Left lung (tissue), 10 donors: ENCODE measurements around the gene TTC8. TPM values are rescaled to one million over a fixed set of nuclear protein-coding genes. Genes with fewer than 3 reads are reported as not detected.

Experiments used
- ATAC-seq: fragments of 200-7000 bp; cut with Tn5 transposase; one replicate; pipeline ENCODE4 v1.9.1; 2020; ENCODE audit warnings: moderate library complexity
- DNase-seq, 4 donors: peaks; one replicate each; pipeline ENCODE4 v3.0.0-alpha.2; 2013 to 2020
- H3K27ac ChIP-seq, 2 donors: fragments of 200-600 bp; sonication (generic) in 1 of 2; one replicate each; pipeline versions ENCODE4 v1.5.0 to v1.8.0; 2020 to 2021
- H3K27me3 ChIP-seq, 2 donors: fragments of 200-600 bp; sonication (generic) in 1 of 2; one replicate each; pipeline versions ENCODE4 v1.5.0 to v1.8.0; 2020 to 2021
- H3K36me3 ChIP-seq, 2 donors: fragments of 200-600 bp; sonication (generic) in 1 of 2; one replicate each; pipeline versions ENCODE4 v1.5.0 to v1.8.0; 2020 to 2021
- H3K4me1 ChIP-seq, 2 donors: fragments of 200-600 bp; one replicate each; pipeline ENCODE4 v1.8.0; 2021
- H3K4me3 ChIP-seq, 2 donors: fragments of 200-600 bp; sonication (generic) in 1 of 2; one replicate each; pipeline versions ENCODE4 v1.5.0 to v1.8.0; 2020 to 2021; ENCODE audit warnings: mild to moderate bottlenecking in 1 of 2
- H3K9me3 ChIP-seq, 2 donors: fragments of 200-600 bp; sonication (generic) in 1 of 2; one replicate each; pipeline versions ENCODE4 v1.5.0 to v1.8.0; 2020 to 2021
- intact Hi-C, 2 donors: fragments of 100-400 bp; cut with DNase I; formaldehyde crosslinking; loops; one replicate each; pipeline versions ENCODE4 v1.11.2 to v1.14.2; 2022
- polyA plus RNA-seq, 6 donors: library from polyadenylated mRNA; unstranded; fragments of 120-200 nt; gene quantifications; one replicate each; pipeline ENCODE4 v1.2.1, GENCODE V29; 2013; ENCODE audit not compliant: insufficient read length in 6 of 6
- total RNA-seq, 2 donors: library from RNA; stranded (reverse); fragmentation: NEBNext Ultra II Directional; extraction: Animal tissue kit (Norgen Biotek cat#: 25700); gene quantifications; one replicate each; pipeline ENCODE4 v1.2.1, GENCODE V29; 2021
- TF ChIP-seq, protein P1 (sequence below), 2 donors: fragments of 200-600 bp; sonication (generic) in 1 of 2; IDR thresholded peaks; one replicate each; pipeline versions ENCODE4 v1.5.0 to v1.8.0; 2021; ENCODE audit warnings: antibody characterized with exemption in 2 of 2
- donor health status: DM: no; HTN: yes; CAD: no.
- donor health status: DM: no; HTN: no; CAD: no.

TTC8 gene
- total and polyA plus RNA-seq, 8 donors, result 17.3 to 45.9 (median 38.8) TPM

DNA sequence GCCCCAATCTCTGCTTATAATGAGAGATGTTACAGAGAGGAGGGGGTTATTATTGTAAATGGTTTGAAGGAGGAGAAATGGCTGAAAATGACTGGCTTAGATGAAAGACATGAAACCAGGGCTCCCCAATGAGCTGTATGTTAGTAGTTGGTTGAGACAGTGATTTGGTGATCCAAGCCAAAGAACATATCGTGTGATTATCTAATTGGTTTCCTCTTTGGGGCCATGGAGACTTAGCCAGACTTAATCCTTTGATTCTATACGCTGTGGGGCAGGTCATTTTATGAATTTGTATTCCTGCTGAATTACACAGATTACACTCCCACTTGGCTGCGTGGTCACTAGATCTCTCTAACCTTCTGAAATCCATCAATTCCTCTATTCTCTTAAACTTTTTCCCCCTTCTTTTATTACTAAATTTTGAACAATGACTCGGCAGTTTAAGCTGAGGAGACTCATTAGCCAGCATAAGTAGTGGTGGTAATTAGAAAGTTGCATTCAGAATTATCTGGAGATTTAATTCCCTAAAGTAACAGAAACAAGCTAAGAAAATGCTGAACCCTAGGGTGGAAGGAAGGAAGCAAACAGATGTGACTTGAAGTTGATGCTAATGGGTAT is 5.3 kb downstream of the TTC8 start:
- TF ChIP-seq, protein P1, sequence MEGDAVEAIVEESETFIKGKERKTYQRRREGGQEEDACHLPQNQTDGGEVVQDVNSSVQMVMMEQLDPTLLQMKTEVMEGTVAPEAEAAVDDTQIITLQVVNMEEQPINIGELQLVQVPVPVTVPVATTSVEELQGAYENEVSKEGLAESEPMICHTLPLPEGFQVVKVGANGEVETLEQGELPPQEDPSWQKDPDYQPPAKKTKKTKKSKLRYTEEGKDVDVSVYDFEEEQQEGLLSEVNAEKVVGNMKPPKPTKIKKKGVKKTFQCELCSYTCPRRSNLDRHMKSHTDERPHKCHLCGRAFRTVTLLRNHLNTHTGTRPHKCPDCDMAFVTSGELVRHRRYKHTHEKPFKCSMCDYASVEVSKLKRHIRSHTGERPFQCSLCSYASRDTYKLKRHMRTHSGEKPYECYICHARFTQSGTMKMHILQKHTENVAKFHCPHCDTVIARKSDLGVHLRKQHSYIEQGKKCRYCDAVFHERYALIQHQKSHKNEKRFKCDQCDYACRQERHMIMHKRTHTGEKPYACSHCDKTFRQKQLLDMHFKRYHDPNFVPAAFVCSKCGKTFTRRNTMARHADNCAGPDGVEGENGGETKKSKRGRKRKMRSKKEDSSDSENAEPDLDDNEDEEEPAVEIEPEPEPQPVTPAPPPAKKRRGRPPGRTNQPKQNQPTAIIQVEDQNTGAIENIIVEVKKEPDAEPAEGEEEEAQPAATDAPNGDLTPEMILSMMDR (IDR thresholded peaks at IDR 0.05), result no peak
- DNase-seq (no peak), ATAC-seq (no peak)
- H3K4me3 ChIP-seq, result no peak overlapping the region
- H3K27ac ChIP-seq, result no peak overlapping the region
- peaks cover 4 to 22% of the 10 kb centered on the region in 2 donors for H3K4me1 ChIP-seq
- no peaks in the 10 kb centered on the region for H3K9me3 ChIP-seq
- intact Hi-C loops, result no loop called here
- H3K27me3 ChIP-seq, result no peaks in the 10 kb centered on the region
- no peaks in the 10 kb centered on the region for H3K36me3 ChIP-seq

DNA sequence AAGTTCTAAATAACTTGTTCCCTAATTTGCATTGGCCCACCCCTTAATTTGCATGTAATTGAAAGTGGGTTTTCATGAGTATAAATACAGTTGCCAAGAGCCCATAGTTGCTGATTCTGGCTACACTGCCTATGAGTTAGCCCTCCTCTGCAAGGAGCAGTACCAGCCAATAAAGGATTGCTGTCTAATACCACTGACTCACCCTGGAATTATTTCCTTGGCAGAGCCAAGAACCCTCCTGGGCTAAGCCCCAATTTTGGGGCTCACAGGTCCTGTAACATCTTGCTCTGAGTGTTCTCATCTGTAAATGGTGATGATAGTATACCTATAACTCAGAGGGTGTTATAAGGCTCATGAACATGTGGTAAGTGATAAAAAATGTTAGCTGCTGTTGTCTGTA is 6.8 kb downstream of the TTC8 start:
- intact Hi-C loops, result no loop called here
- no peaks in the 10 kb centered on the region for H3K27me3 ChIP-seq
- H3K27ac ChIP-seq, result no peak overlapping the region

GRCh38 chr14:88834883-88835431 is 10.5 kb downstream of the TTC8 start:
- peak in 2 of 4 donors; percentile 40 to 53 for DNase-seq
- H3K27me3 ChIP-seq, result no peaks in the 10 kb centered on the region
- H3K4me1 ChIP-seq, result peaks cover 0 to 5% of the 10 kb centered on the region in 2 donors
- no peaks in the 10 kb centered on the region for H3K36me3 ChIP-seq
- TF ChIP-seq, protein P1 (IDR thresholded peaks at IDR 0.05), result no peak
- no peak overlapping the region for H3K4me3 ChIP-seq
- peak; percentile 60 for ATAC-seq
- intact Hi-C loops, result no loop called here
- H3K27ac ChIP-seq, result peak overlapping the region in 1 of 2 donors; percentile 45
- H3K9me3 ChIP-seq, result no peaks in the 10 kb centered on the region

More for the DNA sequence above, 6.8 kb downstream of the TTC8 start:
- ATAC-seq (peak; percentile 42), DNase-seq (no peak)
- TF ChIP-seq, protein P1 (IDR thresholded peaks at IDR 0.05), result no peak
- H3K4me1 ChIP-seq, result peaks cover 0 to 15% of the 10 kb centered on the region in 2 donors
- H3K4me3 ChIP-seq, result no peak overlapping the region
- no peaks in the 10 kb centered on the region for H3K36me3 ChIP-seq
- H3K9me3 ChIP-seq, result no peaks in the 10 kb centered on the region

DNA sequence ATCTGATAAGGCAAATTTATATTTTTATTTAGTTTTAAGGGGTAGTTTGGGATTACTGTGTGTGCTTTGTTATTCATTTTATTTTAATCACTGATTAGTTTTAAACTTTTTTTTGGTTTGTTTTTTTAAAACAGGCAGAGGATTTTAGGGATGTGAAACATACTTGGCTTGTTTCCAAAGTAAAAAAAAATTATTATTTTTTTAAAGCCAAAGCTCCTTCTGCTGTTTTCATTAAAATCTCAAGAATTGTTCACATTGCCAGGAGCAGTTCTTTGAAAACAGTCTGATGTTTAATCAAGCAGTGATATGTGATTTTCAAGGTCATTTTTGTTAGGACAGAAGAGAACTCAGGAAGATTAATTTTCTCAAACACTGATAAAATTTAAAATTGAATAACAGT is 11.2 kb downstream of the TTC8 start:
- Histone ChIP-seq H3K4me3 (no peak overlapping the region), H3K9me3 (no peaks in the 10 kb centered on the region), H3K27me3 (no peaks in the 10 kb centered on the region), H3K27ac (no peak overlapping the region), H3K36me3 (no peaks in the 10 kb centered on the region), H3K4me1 (peaks cover 0 to 3% of the 10 kb centered on the region in 2 donors)
- intact Hi-C loops, result no loop called here
- TF ChIP-seq, protein P1 (IDR thresholded peaks at IDR 0.05), result no peak
- DNase-seq, result peak in 1 of 4 donors; percentile 17
- no peak for ATAC-seq

GRCh38 chr14:88837495-88837894 is 13.0 kb downstream of the TTC8 start:
- H3K4me3 ChIP-seq, result no peak overlapping the region
- TF ChIP-seq, protein P1 (IDR thresholded peaks at IDR 0.05), result no peak
- H3K36me3 ChIP-seq, result no peaks in the 10 kb centered on the region
- no peaks in the 10 kb centered on the region for H3K9me3 ChIP-seq
- H3K27me3 ChIP-seq, result no peaks in the 10 kb centered on the region
- ATAC-seq (no peak), DNase-seq (no peak)
- no peak overlapping the region for H3K27ac ChIP-seq
- H3K4me1 ChIP-seq, result no peaks in the 10 kb centered on the region
- intact Hi-C loops, result no loop called here
